ENCODE measurements around the gene RYR3.

DNA sequence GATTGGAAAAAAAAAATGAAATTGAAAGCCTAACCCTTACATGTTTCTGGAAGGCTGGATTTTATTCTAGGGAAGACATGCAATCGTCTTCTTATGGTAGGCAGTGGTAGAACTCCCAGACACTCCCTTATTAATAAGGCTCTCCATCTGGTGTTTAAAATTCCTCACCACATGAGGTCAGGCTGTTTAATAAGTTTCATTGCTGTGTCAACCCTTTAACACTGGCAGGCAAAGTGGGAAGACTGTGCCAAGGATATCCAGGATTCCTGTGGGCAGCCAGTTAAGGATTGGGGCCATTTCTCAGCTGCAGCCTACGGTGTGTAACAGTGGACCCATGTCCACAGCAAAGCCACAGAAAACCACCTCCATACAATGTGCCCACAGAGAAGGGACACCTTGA is 432.0 kb downstream of the RYR3 start:
- TF ChIP-seq, protein P1, sequence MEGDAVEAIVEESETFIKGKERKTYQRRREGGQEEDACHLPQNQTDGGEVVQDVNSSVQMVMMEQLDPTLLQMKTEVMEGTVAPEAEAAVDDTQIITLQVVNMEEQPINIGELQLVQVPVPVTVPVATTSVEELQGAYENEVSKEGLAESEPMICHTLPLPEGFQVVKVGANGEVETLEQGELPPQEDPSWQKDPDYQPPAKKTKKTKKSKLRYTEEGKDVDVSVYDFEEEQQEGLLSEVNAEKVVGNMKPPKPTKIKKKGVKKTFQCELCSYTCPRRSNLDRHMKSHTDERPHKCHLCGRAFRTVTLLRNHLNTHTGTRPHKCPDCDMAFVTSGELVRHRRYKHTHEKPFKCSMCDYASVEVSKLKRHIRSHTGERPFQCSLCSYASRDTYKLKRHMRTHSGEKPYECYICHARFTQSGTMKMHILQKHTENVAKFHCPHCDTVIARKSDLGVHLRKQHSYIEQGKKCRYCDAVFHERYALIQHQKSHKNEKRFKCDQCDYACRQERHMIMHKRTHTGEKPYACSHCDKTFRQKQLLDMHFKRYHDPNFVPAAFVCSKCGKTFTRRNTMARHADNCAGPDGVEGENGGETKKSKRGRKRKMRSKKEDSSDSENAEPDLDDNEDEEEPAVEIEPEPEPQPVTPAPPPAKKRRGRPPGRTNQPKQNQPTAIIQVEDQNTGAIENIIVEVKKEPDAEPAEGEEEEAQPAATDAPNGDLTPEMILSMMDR (IDR thresholded peaks at IDR 0.05; ENCODE audit: low read depth, low read length): no peak
- TF ChIP-seq EZH2phosphoT487 (IDR thresholded peaks at IDR 0.05; ENCODE audit: low read depth): no peak

Measured in OCI-LY3 (cell line).